Measurements from ENCODE around the gene OR1J2.

OR1J2 gene

DNA sequence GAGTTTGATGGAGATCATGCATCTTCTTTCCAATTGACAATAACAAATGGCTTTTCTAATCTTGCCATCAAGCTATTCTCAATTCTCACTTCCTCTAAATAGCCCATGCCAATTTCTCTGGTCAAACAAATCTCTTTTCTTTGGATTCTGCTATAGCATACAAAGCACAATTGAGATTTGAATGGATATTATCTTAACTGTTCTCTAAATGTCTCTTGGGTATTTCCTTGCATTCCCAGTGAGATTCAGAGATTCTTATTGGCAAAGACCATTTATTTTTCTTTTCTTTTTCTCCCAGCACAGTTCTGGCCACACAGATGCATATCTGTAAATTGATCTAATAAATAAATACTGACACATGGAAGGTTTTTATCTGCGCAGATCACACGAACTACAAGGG, 42.2 kb downstream of the OR1J2 start, which contains the start of gene OR1N2:
TSS of gene OR1N2 (plus strand) at position 301 of the 400 bp plus-strand sequence. CDS start 100 bp downstream, outside the sequence.
- DNase-seq, result no peak

All from CD4-positive, alpha-beta T cell treated with Interleukin-10 for 1 hour (primary cell).